ENCODE measurements around the gene KIF17. TPM values are rescaled to one million over a fixed set of nuclear protein-coding genes. Genes with fewer than 3 reads are reported as not detected.
A peak's percentile ranks its signal among the peaks of the same experiment; 100 is the strongest.

The KIF17 gene
- total RNA-seq, 1 donor from 2014 or later, result 2.5 TPM

DNA sequence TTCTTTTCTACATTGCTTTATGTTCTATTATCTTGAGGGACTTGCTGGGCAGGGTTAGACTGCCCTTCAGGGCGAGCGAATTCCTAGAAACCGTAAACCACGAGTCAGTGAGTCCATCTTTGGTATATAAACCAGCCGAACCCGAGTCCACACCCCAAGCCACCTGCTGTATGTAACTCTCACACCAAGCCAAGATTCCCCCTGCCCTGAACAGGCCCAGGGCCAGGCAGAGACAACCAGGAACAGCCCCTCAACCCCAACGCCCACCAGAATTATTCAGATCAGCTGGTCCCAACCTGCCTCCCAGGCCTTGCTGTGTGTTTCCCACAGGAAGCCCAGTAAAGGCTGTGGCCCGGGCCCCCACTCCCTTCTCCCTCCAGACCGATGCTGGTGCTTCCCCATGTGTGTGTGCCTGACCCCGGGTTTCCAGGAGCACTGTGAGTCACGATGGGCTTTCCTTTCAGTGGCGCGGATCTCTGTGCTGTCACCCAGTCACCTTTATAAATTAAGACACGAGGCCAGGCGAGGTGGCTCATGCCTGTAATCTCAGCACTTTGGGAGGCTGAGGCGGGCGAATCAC, 17.1 kb downstream of the KIF17 start:
- no peaks in the 10 kb centered on the region for H3K36me3 ChIP-seq
- H3K27ac ChIP-seq, result no peak overlapping the region
- no peaks in the 10 kb centered on the region for H3K27me3 ChIP-seq
- TF ChIP-seq POLR2A (IDR thresholded peaks at IDR 0.05) (no peak), POLR2AphosphoS5 (IDR thresholded peaks at IDR 0.05; ENCODE audit: insufficient read depth in 1 of 2, low read depth in 1 of 2) (no peak)
- TF ChIP-seq, protein P1, sequence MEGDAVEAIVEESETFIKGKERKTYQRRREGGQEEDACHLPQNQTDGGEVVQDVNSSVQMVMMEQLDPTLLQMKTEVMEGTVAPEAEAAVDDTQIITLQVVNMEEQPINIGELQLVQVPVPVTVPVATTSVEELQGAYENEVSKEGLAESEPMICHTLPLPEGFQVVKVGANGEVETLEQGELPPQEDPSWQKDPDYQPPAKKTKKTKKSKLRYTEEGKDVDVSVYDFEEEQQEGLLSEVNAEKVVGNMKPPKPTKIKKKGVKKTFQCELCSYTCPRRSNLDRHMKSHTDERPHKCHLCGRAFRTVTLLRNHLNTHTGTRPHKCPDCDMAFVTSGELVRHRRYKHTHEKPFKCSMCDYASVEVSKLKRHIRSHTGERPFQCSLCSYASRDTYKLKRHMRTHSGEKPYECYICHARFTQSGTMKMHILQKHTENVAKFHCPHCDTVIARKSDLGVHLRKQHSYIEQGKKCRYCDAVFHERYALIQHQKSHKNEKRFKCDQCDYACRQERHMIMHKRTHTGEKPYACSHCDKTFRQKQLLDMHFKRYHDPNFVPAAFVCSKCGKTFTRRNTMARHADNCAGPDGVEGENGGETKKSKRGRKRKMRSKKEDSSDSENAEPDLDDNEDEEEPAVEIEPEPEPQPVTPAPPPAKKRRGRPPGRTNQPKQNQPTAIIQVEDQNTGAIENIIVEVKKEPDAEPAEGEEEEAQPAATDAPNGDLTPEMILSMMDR (IDR thresholded peaks at IDR 0.05), result no peak
- no peaks in the 10 kb centered on the region for H3K9me3 ChIP-seq
- DNase-seq (ENCODE audit: extremely low spot score in 2 of 2), result no peak
- intact Hi-C loops (cut with DNase I), result no loop called here
- peaks cover 27% of the 10 kb centered on the region for H3K4me1 ChIP-seq
- no peak overlapping the region for H3K4me3 ChIP-seq

DNA sequence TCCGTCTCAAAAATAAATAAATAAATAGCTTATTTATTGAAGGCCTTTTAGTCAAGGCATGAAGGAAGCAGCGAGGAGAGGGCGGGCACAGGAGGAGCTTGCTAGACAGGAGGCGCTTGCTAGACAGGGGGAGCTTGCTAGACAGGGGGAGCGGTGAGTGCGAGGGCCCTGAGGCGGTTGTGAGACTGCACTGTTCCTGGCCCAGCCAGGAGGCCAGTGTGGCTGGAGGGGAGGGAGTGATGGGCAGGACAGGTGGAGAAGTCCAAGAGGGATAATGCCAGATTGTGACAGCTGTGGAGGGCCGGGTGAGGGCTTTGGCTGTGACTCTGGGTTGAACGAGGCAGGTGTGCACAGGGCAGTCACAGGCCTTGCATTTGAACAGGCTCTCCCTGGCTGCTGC, 18.2 kb downstream of the KIF17 start:
- no peak for DNase-seq (ENCODE audit: extremely low spot score in 2 of 2)
- Histone ChIP-seq H3K4me1 (peaks cover 27% of the 10 kb centered on the region), H3K27me3 (no peaks in the 10 kb centered on the region), H3K36me3 (no peaks in the 10 kb centered on the region), H3K9me3 (no peaks in the 10 kb centered on the region), H3K4me3 (no peak overlapping the region), H3K27ac (no peak overlapping the region)
- intact Hi-C loops (cut with DNase I), result no loop called here
- TF ChIP-seq, protein P1 (IDR thresholded peaks at IDR 0.05), result no peak
- TF ChIP-seq POLR2A (IDR thresholded peaks at IDR 0.05), result no peak
- TF ChIP-seq POLR2AphosphoS5 (IDR thresholded peaks at IDR 0.05; ENCODE audit: insufficient read depth in 1 of 2, low read depth in 1 of 2), result no peak

DNA sequence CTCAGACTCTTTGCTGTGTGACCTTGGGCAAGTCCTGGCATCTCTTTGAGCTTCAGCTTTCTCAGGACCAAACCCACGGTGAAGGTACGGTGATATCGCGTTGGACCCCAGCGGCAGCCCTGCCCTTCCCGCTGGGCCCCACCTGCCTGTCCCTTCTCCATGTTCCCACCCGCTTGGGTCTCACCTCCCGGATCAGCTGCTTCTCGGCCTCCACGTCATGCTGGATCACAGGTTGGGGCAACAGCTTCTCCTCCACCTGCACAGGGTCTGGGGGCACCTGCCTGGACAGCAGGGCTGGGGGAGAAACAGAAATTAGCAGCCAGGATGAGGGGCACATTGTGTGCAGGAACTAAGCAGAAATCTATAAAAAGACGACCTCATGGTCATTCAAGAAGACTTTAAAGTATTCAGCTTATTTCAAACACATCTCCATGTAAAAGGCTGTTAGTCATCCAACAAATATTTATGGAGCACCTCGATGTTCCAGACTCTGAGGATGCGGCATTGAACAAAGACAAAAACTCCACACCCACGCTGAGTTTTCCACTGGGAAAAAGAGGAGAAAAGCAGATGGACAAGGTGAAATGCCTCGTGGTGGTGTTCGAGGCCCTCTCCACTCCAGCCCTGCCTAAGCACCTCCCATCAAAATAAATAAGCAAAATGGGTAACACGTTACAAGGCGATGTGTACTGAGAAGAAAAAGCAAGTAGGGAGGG, 19.5 kb downstream of the KIF17 start:
- Histone ChIP-seq H3K9me3 (no peaks in the 10 kb centered on the region), H3K4me1 (peaks cover 27% of the 10 kb centered on the region), H3K27ac (peak overlapping the region; percentile 82), H3K36me3 (no peaks in the 10 kb centered on the region), H3K27me3 (no peaks in the 10 kb centered on the region), H3K4me3 (no peak overlapping the region)
- TF ChIP-seq POLR2A (IDR thresholded peaks at IDR 0.05) (no peak), POLR2AphosphoS5 (IDR thresholded peaks at IDR 0.05; ENCODE audit: insufficient read depth in 1 of 2, low read depth in 1 of 2) (peak; percentile 36 to 47)
- TF ChIP-seq, protein P1 (IDR thresholded peaks at IDR 0.05), result no peak
- no peak for DNase-seq (ENCODE audit: extremely low spot score in 2 of 2)
- intact Hi-C loops (cut with DNase I), result no loop called here

DNA sequence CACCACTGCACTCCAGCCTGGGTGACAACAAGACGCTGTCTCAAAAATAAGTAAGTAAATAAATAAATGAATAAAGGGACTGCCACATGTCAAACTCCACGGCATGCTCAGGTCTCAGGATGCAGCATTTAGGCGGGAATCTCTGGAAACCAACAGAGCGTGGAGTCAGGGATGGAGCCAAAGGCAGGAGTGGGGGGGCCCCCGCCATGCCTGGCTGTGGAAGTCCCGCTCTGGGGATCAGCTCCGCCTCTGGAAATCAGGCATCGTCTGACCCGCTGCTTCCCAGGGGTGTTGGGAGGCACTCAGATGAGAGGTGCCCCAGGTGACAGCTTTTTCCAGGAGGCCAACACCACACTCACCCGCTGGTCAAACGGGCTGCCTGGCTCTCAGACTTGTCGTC, 20.2 kb downstream of the KIF17 start:
- peaks cover 27% of the 10 kb centered on the region for H3K4me1 ChIP-seq
- TF ChIP-seq POLR2AphosphoS5 (IDR thresholded peaks at IDR 0.05; ENCODE audit: insufficient read depth in 1 of 2, low read depth in 1 of 2), result no peak
- H3K27ac ChIP-seq, result peak overlapping the region; percentile 82
- no peaks in the 10 kb centered on the region for H3K9me3 ChIP-seq
- no peak for DNase-seq (ENCODE audit: extremely low spot score in 2 of 2)
- no peaks in the 10 kb centered on the region for H3K36me3 ChIP-seq
- intact Hi-C loops (cut with DNase I), result no loop called here
- H3K27me3 ChIP-seq, result no peaks in the 10 kb centered on the region
- H3K4me3 ChIP-seq, result no peak overlapping the region

DNA sequence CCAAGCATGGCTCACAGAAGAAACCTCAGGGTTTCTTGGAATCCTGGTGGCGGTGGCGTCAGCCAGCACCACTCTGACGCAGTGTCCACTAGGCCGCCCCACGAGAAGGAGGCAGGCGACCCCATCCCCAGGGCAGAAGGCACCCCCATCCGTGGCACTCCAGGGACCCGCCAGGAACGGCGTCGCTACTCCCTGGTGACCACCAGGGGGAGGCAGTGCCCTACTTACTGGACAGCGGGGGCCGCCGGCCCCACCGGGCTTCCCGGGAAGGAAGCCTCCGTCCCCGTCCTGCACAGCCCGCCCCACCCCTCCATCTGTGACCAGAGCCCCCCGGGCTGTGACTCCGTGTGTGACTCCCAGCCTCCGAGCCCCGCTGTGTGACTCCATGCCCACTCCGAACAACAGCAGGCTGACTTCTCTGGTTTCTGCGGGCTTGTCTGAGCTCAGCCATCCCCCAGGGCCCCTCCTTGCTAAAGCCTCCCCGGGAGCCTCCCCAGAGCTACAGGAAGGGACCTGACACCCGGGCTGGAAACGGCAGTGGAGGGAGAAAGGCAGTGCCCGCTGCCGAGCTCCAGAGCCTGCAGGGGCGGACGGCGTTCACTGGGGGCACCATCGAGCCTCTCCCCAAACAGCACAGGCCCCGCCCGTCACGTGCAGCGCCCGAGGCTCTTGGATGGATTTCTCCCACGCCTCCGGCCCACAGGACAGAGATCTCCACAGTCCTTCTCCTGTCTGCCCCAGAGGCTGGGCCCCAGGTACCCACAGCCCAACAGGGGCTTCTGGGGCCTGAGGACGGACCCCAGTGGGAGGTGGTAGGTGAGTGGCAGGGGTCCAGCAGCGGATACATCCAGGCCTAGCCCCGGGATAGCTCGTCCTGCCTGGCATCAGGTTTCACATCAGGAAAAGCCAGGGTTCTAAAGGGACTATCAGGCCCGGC, 21.1 kb downstream of the KIF17 start:
- H3K36me3 ChIP-seq, result no peaks in the 10 kb centered on the region
- DNase-seq (ENCODE audit: extremely low spot score in 2 of 2), result peak in 1 of 2 donors; percentile 94
- intact Hi-C loops (cut with DNase I), result no loop called here

More for the DNA sequence above, 21.1 kb downstream of the KIF17 start:
- H3K9me3 ChIP-seq, result no peaks in the 10 kb centered on the region
- H3K27ac ChIP-seq, result peak overlapping the region; percentile 82
- H3K27me3 ChIP-seq, result no peaks in the 10 kb centered on the region
- H3K4me3 ChIP-seq, result peak overlapping the region; percentile 44 to 62
- H3K4me1 ChIP-seq, result peaks cover 27% of the 10 kb centered on the region
- TF ChIP-seq POLR2AphosphoS5 (IDR thresholded peaks at IDR 0.05; ENCODE audit: insufficient read depth in 1 of 2, low read depth in 1 of 2), result peak; percentile 43 to 83
- TF ChIP-seq, protein P1 (IDR thresholded peaks at IDR 0.05), result peak; percentile 67 to 93 (median 70)
- TF ChIP-seq POLR2A (IDR thresholded peaks at IDR 0.05), result peak in 1 of 2 donors; percentile 12
